Astrocyte of the cerebellum (primary cell): ENCODE results near the gene F12.

ENCODE experiments used
- DNase-seq: peaks from one replicate; pipeline ENCODE4 v3.0.0-alpha.2; 2011; ENCODE audit warnings: low read depth
- H3K4me3 ChIP-seq: 2 replicates; pipeline ENCODE4 v1.5.1; 2011; ENCODE audit warnings: mild to moderate bottlenecking, low read depth, low read length, moderate library complexity
- in situ Hi-C: cut with HindIII; loops from 2 replicates; pipeline ENCODE4 v1.10.0; 2017; ENCODE audit warnings: low sequenced_read_pairs
- TF ChIP-seq, protein P1 (sequence below): IDR thresholded peaks from 2 replicates; pipeline ENCODE4 v1.5.1; 2012; ENCODE audit warnings: low read length, low read depth, moderate library complexity, mild to moderate bottlenecking; ENCODE audit errors: missing control alignments

F12 gene

DNA sequence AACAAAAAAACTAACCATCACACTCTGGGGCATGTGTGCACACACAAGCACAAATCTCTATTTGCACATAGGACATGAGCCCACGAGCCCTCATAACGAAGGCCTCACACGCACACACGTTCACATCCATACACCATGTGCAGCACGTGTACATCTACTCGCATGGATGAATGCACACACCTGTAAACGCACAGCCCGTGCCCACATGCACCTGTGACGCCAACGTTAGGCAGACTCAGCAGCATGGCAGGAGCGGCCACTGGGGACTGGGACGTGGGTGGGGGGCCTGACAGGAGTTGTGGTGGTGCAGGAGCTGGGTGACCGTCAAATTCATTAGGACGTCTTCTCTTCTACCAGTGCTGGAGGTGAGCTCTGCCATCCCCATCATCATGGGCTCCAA is 22.0 kb downstream of the F12 start:
- TF ChIP-seq, protein P1, sequence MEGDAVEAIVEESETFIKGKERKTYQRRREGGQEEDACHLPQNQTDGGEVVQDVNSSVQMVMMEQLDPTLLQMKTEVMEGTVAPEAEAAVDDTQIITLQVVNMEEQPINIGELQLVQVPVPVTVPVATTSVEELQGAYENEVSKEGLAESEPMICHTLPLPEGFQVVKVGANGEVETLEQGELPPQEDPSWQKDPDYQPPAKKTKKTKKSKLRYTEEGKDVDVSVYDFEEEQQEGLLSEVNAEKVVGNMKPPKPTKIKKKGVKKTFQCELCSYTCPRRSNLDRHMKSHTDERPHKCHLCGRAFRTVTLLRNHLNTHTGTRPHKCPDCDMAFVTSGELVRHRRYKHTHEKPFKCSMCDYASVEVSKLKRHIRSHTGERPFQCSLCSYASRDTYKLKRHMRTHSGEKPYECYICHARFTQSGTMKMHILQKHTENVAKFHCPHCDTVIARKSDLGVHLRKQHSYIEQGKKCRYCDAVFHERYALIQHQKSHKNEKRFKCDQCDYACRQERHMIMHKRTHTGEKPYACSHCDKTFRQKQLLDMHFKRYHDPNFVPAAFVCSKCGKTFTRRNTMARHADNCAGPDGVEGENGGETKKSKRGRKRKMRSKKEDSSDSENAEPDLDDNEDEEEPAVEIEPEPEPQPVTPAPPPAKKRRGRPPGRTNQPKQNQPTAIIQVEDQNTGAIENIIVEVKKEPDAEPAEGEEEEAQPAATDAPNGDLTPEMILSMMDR, result no peak
- no peak for DNase-seq
- H3K4me3 ChIP-seq, result no peak overlapping the region
- in situ Hi-C loops, result no loop called here

- no peak overlapping the region for H3K4me3 ChIP-seq
- DNase-seq, result no peak
- in situ Hi-C loops, result no loop called here
- TF ChIP-seq, protein P1, result no peak
Measured at GRCh38 chr5:177386542-177386941, 22.8 kb downstream of the F12 start.

DNA sequence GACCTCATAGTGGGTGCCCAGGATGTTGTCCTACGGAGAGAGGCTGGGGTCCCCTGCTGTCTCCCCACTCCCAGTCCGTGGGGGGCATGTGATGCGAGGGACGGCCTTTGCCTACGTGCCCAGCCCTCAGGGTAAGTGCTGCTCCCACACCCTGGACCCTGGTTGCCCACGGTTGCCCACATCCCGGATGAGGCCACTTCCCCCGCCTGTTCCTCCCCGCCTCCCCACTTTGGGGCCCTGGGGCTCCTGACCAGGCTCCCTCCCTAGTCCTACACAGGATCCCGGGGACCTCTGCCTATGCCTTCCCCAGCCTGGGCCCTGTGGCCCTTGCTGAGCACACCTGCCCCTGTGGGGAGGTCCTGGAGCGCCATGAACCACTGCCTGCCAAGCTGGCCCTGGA is 23.6 kb downstream of the F12 start:
- TF ChIP-seq, protein P1, result no peak
- H3K4me3 ChIP-seq, result no peak overlapping the region
- in situ Hi-C loops, result no loop called here
- no peak for DNase-seq

GRCh38 chr5:177384134-177384533 is 25.2 kb downstream of the F12 start, which contains the start of gene SLC34A1:
Gene SLC34A1 (plus strand): TSS chr5:177384434. CDS start chr5:177385742, 1,308 bp downstream.
- TF ChIP-seq, protein P1, result no peak
- no peak within 1 kb of the TSS for H3K4me3 ChIP-seq
- DNase-seq, result no peak
- in situ Hi-C loops, result no loop called here

DNA sequence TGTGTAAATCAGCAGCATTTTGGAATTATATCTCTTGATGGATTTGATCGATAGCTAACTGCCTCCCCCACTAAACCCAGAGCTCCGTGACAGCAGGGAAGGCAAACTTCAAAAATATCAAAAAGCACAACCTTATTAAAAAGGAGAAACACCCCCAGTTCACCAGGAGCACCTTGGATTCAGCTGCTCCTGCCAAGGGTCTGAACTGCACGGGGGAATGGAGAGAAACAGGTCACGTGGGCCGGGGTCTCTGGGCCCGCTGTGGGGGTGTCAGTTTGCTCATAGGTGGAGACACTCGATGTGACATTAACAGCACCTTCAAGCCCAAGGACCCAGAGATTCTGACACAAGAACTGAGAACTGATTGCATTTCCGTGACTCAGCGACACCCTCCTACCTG is 26.2 kb downstream of the F12 start:
- in situ Hi-C loops, result no loop called here
- no peak for DNase-seq
- TF ChIP-seq, protein P1, result no peak
- H3K4me3 ChIP-seq, result no peak overlapping the region

DNA sequence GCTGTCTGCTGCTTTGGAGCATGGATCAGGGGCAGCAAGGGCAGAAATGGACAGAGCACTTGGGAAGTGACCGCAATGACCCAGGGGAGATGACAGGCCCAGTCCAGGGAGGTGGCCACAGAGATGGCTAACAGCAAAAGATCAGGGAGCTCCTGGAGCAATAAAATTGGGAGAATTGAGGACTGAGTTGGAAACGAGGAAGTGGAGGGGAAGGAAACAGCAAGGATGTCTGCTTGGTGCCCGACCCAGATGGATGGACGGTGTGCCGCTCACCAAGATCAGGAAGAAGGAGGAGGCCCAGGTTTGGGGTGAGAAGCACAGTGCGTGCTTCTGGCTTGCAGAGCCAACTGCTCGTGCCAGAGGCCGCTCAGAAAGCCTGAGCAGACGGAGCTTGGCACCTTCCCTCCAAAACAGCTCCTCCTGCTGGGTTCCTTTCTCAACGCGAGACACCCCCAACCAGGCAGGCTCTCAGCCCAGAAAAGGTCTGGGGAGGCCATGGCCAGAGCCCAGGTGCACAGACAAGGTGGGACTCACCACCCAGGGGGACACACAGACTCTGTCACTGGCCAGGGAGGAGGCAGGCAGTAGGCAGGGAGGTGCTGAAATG is 26.8 kb downstream of the F12 start:
- no peak overlapping the region for H3K4me3 ChIP-seq
- TF ChIP-seq, protein P1, result peak; percentile 55
- in situ Hi-C loops, result no loop called here
- peak; percentile 20 for DNase-seq

DNA sequence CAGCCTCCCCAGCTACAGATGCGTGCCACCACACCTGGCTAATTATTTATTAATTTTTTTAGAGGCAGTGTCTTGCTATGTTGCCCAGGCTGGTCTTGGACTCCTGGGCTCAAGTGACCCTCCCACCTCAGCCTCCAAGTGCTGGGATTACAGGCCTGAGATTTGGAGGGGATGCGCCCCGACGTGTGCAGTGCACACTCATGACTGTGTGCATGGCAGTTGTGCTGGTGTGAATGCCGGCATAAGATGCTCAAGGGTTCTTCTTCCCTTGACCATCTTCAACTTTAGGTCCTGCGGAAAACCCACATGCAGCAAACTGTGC is 28.6 kb downstream of the F12 start:
- in situ Hi-C loops, result no loop called here
- TF ChIP-seq, protein P1, result no peak
- no peak for DNase-seq
- H3K4me3 ChIP-seq, result no peak overlapping the region
